ENCODE data around the gene SLC9A8. TPM values are rescaled to one million over a fixed set of nuclear protein-coding genes. Genes with fewer than 3 reads are reported as not detected.

Gene SLC9A8
- total and polyA plus RNA-seq, 2 of the 4 experiments (the other 2 are of a cell fraction) = 4.1 to 5.0 TPM

DNA sequence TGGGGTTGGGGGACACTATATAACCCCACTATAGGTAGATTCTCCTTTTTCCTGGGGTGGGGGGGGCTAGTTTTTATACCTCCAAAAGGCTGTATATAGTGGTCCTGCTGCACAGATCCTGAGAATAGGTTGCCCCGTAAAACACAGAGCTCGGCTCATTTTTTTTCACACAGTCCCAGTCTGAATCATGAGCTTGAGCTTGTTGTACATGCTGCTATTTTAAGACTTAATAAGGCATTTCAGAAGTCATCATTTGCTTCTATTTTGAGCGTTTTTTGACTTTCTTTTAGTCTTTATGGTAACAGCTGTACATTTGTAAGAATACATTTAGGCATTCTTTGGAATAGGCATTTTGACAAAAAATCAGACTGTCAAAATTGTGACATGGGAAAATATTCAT, 30.5 kb downstream of the SLC9A8 start:
- intact Hi-C loops (cut with micrococcal nuclease) = no loop called here
- WGBS, 2 experiments (ENCODE audit: extremely low coverage in 2 of 2, insufficient read length in 1 of 2) = no CpG with 5 or more reads among the region's 3 CpGs
- H2AFZ ChIP-seq (replicated peaks; ENCODE audit: low read length, poor library complexity) = no peak overlapping the region
- no peak overlapping the region for H3K4ac ChIP-seq (ENCODE audit: low read depth, low read length)
- ChIA-PET POLR2A (ENCODE audit: unreplicated experiment) (no interaction called here), CTCF (no interaction called here)
- DNase-seq (no peak), ATAC-seq (ENCODE audit: low read depth) (no peak)
- no peak overlapping the region for H3K56ac ChIP-seq (ENCODE audit: extremely low read depth, insufficient read depth, low read length)
- no peak overlapping the region for H3K4me2 ChIP-seq (ENCODE audit: low read depth, low read length)
- H2BK120ac ChIP-seq (ENCODE audit: low read depth, low read length) = no peak overlapping the region
- dilution Hi-C loops (cut with HindIII; ENCODE audit: low sequenced_read_pairs, unreplicated experiment) = no loop called here
- H2AK5ac ChIP-seq (ENCODE audit: low read depth, low read length) = no peak overlapping the region
- no peak overlapping the region for H2BK15ac ChIP-seq (ENCODE audit: low read depth, low read length)
- H4K8ac ChIP-seq (ENCODE audit: low read depth in 2 of 2, low read length in 2 of 2) = no peak overlapping the region
- H3K27ac ChIP-seq (ENCODE audit: insufficient read depth, low read length) = no peak overlapping the region
- H4K20me1 ChIP-seq (ENCODE audit: insufficient read depth, low read length) = no peaks in the 10 kb centered on the region
- H3K36me3 ChIP-seq (ENCODE audit: control insufficient read depth, insufficient read depth, low read length) = peaks cover 7% of the 10 kb centered on the region
- H3K9me3 ChIP-seq (ENCODE audit: control insufficient read depth, insufficient read depth, low read length) = peaks cover 3% of the 10 kb centered on the region; the same call in 1 of the 2 replicates
- H2AK9ac ChIP-seq (replicated peaks; ENCODE audit: low read depth, low read length, poor library complexity) = no peak overlapping the region
- H2BK5ac ChIP-seq (ENCODE audit: low read depth, low read length, poor library complexity, severe bottlenecking) = no peak overlapping the region
- no peak for TF ChIP-seq NFE2L2 (IDR thresholded peaks at IDR 0.05; ENCODE audit: low read depth, low read length)
- no peak for TF ChIP-seq RFX5 (IDR thresholded peaks at IDR 0.05; ENCODE audit: low read depth, low read length)
- TF ChIP-seq, protein P1, sequence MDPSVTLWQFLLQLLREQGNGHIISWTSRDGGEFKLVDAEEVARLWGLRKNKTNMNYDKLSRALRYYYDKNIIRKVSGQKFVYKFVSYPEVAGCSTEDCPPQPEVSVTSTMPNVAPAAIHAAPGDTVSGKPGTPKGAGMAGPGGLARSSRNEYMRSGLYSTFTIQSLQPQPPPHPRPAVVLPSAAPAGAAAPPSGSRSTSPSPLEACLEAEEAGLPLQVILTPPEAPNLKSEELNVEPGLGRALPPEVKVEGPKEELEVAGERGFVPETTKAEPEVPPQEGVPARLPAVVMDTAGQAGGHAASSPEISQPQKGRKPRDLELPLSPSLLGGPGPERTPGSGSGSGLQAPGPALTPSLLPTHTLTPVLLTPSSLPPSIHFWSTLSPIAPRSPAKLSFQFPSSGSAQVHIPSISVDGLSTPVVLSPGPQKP (IDR thresholded peaks at IDR 0.05; ENCODE audit: borderline replicate concordance, low read depth, low read length) = no peak
- TF ChIP-seq RAD21 (IDR thresholded peaks at IDR 0.05; ENCODE audit: low read length) = no peak
- H4K91ac ChIP-seq (ENCODE audit: insufficient read depth, low read depth, low read length) = no peak overlapping the region
- no peak overlapping the region for H3K4me3 ChIP-seq (ENCODE audit: insufficient read depth, low read depth, low read length)
- no peak overlapping the region for H3K14ac ChIP-seq (replicated peaks; ENCODE audit: low read depth, low read length)
- no TSS peak for BruUV-seq (replicated peaks)
- H2BK20ac ChIP-seq (ENCODE audit: low read depth, low read length) = no peak overlapping the region
- in situ Hi-C loops (cut with MboI; ENCODE audit: low sequenced_read_pairs) = loop anchor here (5.0 kb wide), 1 partner anchor 296 kb away; no protein-coding TSS in a partner anchor
- no peak overlapping the region for H3K23ac ChIP-seq (ENCODE audit: low read depth, low read length)
- H3K9me1 ChIP-seq (ENCODE audit: insufficient read depth, low read length) = no peaks in the 10 kb centered on the region
- no peaks in the 10 kb centered on the region for H3K27me3 ChIP-seq (ENCODE audit: control insufficient read depth, insufficient read depth, low read length)
- H4K5ac ChIP-seq (ENCODE audit: low read depth, low read length) = no peak overlapping the region
- no peak overlapping the region for H3K9ac ChIP-seq (ENCODE audit: low read depth, low read length)
- peaks cover 2 to 5% of the 10 kb centered on the region in 2 experiments; a peak in 3 of 4 replicates for H3K79me1 ChIP-seq (ENCODE audit: low read depth in 1 of 2, low read length in 2 of 2)
- no peak overlapping the region for H3K18ac ChIP-seq (ENCODE audit: low read depth, low read length)
- peaks cover 2% of the 10 kb centered on the region; the same call in 1 of the 2 replicates for H3K4me1 ChIP-seq (ENCODE audit: control insufficient read depth, insufficient read depth, low read length)
